GM12892 (cell line): Measurements from ENCODE around the gene NR2C1.

Experiments used
- POLR2A ChIP-seq: IDR thresholded peaks from 2 replicates; pipeline ENCODE4 v1.6.1; 2011; ENCODE audit warnings: low read depth, low read length, control low read depth
- POLR2AphosphoS5 ChIP-seq: IDR thresholded peaks from 2 replicates; pipeline ENCODE4 v1.6.1; 2011; ENCODE audit warnings: low read depth, low read length, control low read depth

DNA sequence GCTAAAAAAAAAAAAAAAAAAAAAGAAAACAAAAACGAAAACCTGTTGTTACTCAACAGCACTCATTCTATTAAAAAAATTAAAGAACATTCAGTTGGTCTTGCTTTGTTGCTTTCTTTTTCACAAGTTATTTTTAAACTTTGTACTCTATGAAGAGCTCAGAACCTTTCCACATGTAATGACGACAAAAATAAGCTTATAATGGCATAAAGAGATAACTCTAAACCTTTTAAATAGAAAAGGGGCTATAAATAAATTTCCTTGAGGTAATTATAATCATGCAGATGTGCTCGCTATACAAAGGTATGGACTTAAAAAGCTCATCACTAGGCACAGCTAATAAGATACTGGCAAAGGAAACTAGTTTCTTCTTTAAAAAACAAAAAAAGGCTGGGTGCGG, 13.4 kb downstream of the NR2C1 start:
- no peak for TF ChIP-seq POLR2A
- no peak for TF ChIP-seq POLR2AphosphoS5
